D721Med (cell line): ENCODE results near the gene DBN1.

Experiments
- DNase-seq: peaks from one replicate; pipeline ENCODE4 v3.0.0; 2011; ENCODE audit warnings: low spot score; ENCODE audit not compliant: insufficient read length
- FAIRE-seq: peaks from 2 replicates; lab custom pipeline; 2011; peaks lifted over from hg19 to GRCh38; lab: Jason Lieb, UNC
- TF ChIP-seq, protein P1 (sequence below): IDR thresholded peaks from 2 replicates; pipeline ENCODE4 v1.5.1; 2012; ENCODE audit warnings: mild to moderate bottlenecking, control low read depth; ENCODE audit not compliant: insufficient read depth; ENCODE audit errors: missing control alignments

Gene DBN1

GRCh38 chr5:177453852-177454396 is 19.5 kb downstream of the DBN1 start:
- FAIRE-seq: no peak
- TF ChIP-seq, protein P1, sequence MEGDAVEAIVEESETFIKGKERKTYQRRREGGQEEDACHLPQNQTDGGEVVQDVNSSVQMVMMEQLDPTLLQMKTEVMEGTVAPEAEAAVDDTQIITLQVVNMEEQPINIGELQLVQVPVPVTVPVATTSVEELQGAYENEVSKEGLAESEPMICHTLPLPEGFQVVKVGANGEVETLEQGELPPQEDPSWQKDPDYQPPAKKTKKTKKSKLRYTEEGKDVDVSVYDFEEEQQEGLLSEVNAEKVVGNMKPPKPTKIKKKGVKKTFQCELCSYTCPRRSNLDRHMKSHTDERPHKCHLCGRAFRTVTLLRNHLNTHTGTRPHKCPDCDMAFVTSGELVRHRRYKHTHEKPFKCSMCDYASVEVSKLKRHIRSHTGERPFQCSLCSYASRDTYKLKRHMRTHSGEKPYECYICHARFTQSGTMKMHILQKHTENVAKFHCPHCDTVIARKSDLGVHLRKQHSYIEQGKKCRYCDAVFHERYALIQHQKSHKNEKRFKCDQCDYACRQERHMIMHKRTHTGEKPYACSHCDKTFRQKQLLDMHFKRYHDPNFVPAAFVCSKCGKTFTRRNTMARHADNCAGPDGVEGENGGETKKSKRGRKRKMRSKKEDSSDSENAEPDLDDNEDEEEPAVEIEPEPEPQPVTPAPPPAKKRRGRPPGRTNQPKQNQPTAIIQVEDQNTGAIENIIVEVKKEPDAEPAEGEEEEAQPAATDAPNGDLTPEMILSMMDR: no peak
- no peak for DNase-seq

DNA sequence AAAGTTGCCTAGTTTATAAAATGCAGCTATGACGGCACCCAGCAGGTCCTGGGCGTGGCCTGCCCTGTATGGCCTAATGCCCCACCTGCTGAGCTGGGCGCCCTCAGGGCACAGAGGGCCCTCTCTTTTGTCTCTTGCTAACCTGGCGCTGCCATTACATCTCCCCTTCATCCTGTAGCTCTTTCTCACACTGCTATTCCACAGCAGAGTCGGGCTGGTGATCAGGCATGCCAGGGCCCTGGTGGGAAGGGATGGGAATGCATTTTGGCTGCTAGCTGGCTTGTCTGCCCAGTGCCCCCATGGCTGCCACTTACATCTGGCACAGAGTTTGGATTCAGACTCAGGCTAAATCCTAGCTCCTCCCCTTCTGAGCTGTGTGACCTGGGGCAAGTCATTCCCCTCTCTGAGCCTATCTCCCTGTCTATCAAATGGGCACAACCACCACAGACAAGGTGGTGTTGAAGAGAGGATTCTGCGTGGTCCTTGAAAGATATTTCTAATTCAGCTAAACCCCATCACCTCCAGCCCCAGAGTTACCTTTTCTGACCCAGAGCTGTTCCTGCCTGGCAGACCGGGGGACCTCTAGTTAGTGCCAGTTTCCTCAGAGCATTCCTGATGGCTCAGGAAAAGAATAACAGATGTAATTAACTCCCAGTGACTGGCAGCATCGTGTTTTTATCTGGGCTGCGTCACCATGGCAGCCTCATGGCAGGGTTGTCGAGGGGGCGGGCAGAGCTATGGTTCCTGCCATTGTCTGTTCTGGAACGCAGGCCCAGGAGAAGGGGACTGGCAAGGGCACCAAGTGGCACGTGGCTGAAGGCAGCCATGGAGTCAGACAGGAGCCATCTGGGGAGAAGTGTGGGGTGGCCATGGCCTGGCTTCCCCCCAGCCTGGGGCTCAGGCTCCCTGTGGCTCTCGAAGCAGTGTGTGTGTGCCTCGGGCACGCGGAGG is 20.5 kb downstream of the DBN1 start:
- no peak for FAIRE-seq
- TF ChIP-seq, protein P1: no peak
- DNase-seq: no peak

DNA sequence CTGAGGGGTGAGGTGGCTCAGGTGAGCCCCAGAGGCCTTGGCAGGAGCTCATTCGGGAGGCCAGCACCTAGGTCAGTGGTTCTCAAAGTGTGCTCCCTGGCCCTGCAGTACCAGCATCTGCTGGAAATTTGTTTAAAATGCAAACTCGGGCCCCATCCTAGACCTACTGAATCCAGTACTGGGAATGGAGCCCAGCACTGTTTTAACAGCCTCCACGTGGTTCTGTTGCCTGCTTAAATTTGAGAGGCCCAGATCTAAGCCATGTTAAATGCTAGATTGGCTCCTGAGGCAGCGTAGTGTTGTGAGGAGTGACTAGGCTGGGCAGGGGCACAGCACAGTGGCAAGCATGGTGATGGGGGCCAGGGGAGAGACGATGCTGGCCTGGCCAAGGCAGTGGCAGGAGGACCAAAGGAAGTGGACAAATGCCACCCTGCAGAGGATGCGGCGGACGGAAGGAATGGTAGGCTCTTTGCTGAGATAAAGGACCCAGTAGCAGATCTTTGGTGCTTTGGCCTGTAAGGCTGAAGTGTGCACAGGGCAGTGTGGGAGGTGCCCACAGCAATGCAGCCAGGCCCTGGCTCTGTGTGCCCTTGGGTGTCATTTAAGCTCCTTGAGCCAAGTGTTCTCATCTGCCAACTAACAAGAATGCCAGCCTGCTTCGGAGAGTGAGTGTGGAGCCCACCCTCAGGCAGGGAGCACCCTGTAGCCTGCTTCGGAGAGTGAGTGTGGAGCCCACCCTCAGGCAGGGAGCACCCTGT is 22.6 kb downstream of the DBN1 start:
- no peak for FAIRE-seq
- DNase-seq: no peak
- TF ChIP-seq, protein P1: no peak

DNA sequence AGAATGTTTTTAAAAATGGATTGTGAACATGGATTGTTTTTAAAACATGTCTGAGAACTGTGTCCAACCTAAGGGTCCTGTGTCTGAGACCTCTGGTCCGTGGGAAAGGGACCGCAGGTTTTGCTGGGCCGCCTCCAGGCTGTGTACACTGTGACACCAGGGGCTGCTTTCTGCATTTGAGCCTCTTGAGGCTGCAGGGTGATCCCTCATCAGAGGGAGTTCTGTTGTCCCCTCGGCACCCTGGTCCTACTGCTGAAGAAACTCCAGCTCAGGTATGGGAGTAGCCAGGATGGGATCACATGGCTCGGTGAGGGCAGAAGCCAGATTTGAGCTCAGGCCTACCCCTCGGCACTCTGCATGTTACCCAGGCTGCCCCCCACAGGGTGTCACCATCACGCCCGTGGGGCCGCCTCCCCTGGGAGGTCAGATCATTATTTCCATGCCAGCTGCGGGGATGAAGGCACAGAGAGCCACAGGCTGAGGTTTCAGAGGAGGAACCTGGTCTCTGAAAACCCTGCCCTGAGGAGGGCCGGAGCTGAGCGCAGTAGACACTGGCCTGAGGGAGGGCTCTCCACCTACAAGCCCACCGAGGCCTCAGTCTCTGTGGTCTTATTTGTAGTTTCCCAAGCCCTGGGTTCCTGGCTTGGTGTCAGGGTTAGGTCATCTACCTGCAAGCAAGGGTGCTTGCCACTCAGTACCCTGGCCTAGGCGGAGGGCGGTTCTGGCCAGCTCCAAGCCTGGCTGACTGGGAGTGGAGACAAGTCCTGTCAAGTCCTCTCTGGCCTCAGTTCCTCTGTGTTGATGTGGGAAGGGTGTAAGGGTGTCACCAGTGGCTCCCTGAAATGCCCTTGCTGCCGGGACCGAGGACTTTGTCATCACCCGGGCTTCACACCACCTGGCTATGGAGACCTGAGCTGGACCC is 24.0 kb downstream of the DBN1 start:
- no peak for FAIRE-seq
- TF ChIP-seq, protein P1: no peak

DNA sequence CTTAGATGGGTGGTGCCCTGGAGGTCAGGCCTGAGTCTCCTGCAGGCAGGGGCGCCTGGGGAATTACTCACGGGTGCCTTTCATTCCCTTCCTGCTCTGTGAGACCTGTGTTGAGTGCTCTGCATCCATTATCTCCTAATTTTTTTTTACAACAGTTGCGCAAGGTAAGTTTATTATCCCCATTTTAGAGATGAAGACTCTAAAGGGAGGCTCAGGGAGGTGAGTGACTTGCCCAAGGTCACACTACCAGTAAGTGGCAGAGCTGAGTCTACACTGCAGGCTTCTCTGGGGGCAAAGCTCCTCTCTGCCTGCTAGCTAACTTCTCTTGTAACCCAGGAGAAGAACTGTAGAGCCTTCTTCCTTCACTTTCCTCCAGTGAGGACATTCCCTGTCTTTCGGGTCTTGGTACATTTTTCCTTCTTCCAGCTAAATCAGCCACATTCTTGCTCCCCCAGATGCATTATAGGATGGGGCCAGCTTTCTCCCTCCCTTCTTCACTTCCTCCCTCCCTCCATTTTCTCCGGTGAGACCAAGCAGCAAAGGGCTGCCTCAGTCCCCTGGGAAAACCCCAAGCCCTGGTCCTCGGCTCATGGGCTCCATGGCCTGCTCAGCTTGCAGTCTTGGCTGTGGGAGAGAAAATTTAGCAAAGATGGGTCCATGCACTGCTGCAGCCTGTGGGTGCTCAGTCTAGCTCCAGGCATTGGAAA is 25.0 kb downstream of the DBN1 start:
- no peak for DNase-seq
- TF ChIP-seq, protein P1: no peak
- no peak for FAIRE-seq

More for the DNA sequence above, 24.0 kb downstream of the DBN1 start:
- no peak for DNase-seq
